K562 (cell line): ENCODE data around the gene DNAJC11. TPM values are rescaled to one million over a fixed set of nuclear protein-coding genes. Genes with fewer than 3 reads are reported as not detected.

Experiments
- CBFB ChIP-seq: sonication (generic); formaldehyde crosslinking; IDR thresholded peaks from 2 replicates; pipeline ENCODE4 v1.4.0; 2020; ENCODE audit warnings: mild to moderate bottlenecking, missing genetic modification reagents
- CREB1 ChIP-seq, 2 experiments: sonication (generic) in 1 of 2; formaldehyde crosslinking in 1 of 2; IDR thresholded peaks; 2 replicates each; pipeline versions ENCODE4 v1.6.1 to v1.8.0; 2012 to 2022; ENCODE audit warnings: inconsistent platforms in 1 of 2, mild to moderate bottlenecking in 1 of 2, missing genetic modification reagents in 1 of 2, moderate library complexity in 1 of 2
- EGR1 ChIP-seq: fragments of 450-650 bp; conservative IDR thresholded peaks from 2 replicates; pipeline ENCODE4 v1.6.1; 2017; ENCODE audit warnings: mild to moderate bottlenecking
- EP400 ChIP-seq: fragments of 450-650 bp; IDR thresholded peaks from 2 replicates; pipeline ENCODE4 v1.6.1; 2017; ENCODE audit warnings: antibody characterized with exemption, mild to moderate bottlenecking, moderate library complexity
- JUN ChIP-seq, 2 experiments: sonication (generic) in 1 of 2; formaldehyde crosslinking in 1 of 2; IDR thresholded peaks; 2 replicates each; pipeline versions ENCODE4 v1.6.1 to v1.8.0; 2012 to 2022; ENCODE audit warnings: borderline replicate concordance in 2 of 2, mild to moderate bottlenecking in 2 of 2, improper control_type of control experiment in 1 of 2, low read depth in 1 of 2, low read length in 1 of 2, missing genetic modification reagents in 1 of 2
- MEF2A ChIP-seq: IDR thresholded peaks from 2 replicates; pipeline ENCODE4 v1.6.1; 2011; ENCODE audit warnings: low read depth, mild to moderate bottlenecking, low read length, moderate library complexity; ENCODE audit not compliant: control insufficient read depth
- NFE2 ChIP-seq: IDR thresholded peaks from 2 replicates; pipeline ENCODE4 v1.6.1; 2014; ENCODE audit warnings: antibody characterized with exemption, low read depth
- NR2F6 ChIP-seq: fragments of 450-650 bp; formaldehyde crosslinking; IDR thresholded peaks from 2 replicates; pipeline ENCODE4 v1.4.0; 2020; ENCODE audit warnings: mild to moderate bottlenecking
- NR3C1 ChIP-seq: sonication (generic); formaldehyde crosslinking; IDR thresholded peaks from 2 replicates; pipeline ENCODE4 v1.8.1; 2022; ENCODE audit warnings: missing genetic modification reagents
- RBM34 ChIP-seq: fragments of 200-400 bp; formaldehyde crosslinking; IDR thresholded peaks from 2 replicates; pipeline ENCODE4 v1.6.1; 2018; ENCODE audit warnings: low read length, borderline replicate concordance; ENCODE audit not compliant: insufficient read depth
- STAT5A ChIP-seq: IDR thresholded peaks from 2 replicates; pipeline ENCODE4 v1.6.1; 2012; ENCODE audit warnings: low read length, inconsistent platforms, borderline replicate concordance
- ZNF174 ChIP-seq: fragments of 250-450 bp; sonication (Bioruptor Pico); IDR thresholded peaks from 2 replicates; pipeline ENCODE4 v1.4.0; 2020; ENCODE audit warnings: mild to moderate bottlenecking
- ZNF3 ChIP-seq: fragments of 250-450 bp; sonication (Bioruptor Pico); IDR thresholded peaks from 2 replicates; pipeline ENCODE4 v1.5.0; 2021; ENCODE audit warnings: mild to moderate bottlenecking, moderate library complexity
- ZNF354B ChIP-seq: fragments of 250-450 bp; sonication (Bioruptor Pico); IDR thresholded peaks from 2 replicates; pipeline ENCODE4 v1.4.0; 2020
- polyA plus RNA-seq, 8 experiments: library from polyadenylated mRNA; depleted of rRNA in 4 of 8; stranded (reverse) in 5 of 8; unstranded in 3 of 8; fragments of >200 nt; fragmentation: Nextera tagmentation in 2 of 8; fragmentation: Illumina TruSeq in 1 of 8; extraction: Ambion mirVana in 2 of 8; extraction: Trizol in 1 of 8; gene quantifications; 2 replicates each; pipeline versions ENCODE4 v1.2.1 to v1.2.3, GENCODE V29; 2011 to 2014; ENCODE audit warnings: inconsistent platforms in 1 of 8, missing spikeins in 1 of 8
- total RNA-seq, 7 experiments: library from RNA; depleted of rRNA in 6 of 7; stranded (reverse); fragments of >200 nt in 6 of 7; fragmentation: Illumina TruSeq in 2 of 7; extraction: Trizol in 2 of 7; gene quantifications; 2 replicates each; pipeline versions ENCODE4 v1.2.1 to v1.2.3, GENCODE V29; 2011 to 2021; ENCODE audit warnings: low replicate concordance in 1 of 7
- TF ChIP-seq, protein P1 (sequence below): fragments of 450-650 bp; formaldehyde crosslinking; IDR thresholded peaks from 2 replicates; pipeline ENCODE4 v1.4.0; 2020; ENCODE audit warnings: mild to moderate bottlenecking
- TF ChIP-seq, protein P2 (sequence below): fragments of 250-450 bp; sonication (Bioruptor Pico); IDR thresholded peaks from 2 replicates; pipeline ENCODE4 v1.5.0; 2020; ENCODE audit warnings: mild to moderate bottlenecking, borderline replicate concordance
- TF ChIP-seq, protein P3 (sequence below): fragments of 250-450 bp; sonication (Bioruptor Pico); IDR thresholded peaks from 2 replicates; pipeline ENCODE4 v1.5.1; 2021; ENCODE audit warnings: mild to moderate bottlenecking
- TF ChIP-seq, protein P4 (sequence below), 3 experiments: IDR thresholded peaks in 2 of 3; conservative IDR thresholded peaks in 1 of 3; 2 replicates each; pipeline ENCODE4 v1.5.1; 2011 to 2012; ENCODE audit warnings: low read length in 3 of 3, mild to moderate bottlenecking in 3 of 3, control low read depth in 2 of 3, improper control_type of control experiment in 1 of 3, inconsistent platforms in 1 of 3, low read depth in 1 of 3, mixed read lengths in 1 of 3, moderate library complexity in 1 of 3; ENCODE audit not compliant: insufficient read depth in 2 of 3
- TF ChIP-seq, protein P5 (sequence below), 3 experiments: fragments of 200-800 bp in 1 of 3; sonication (Bioruptor generic) in 1 of 3; sonication (generic) in 1 of 3; formaldehyde crosslinking in 1 of 3; IDR thresholded peaks; 2 replicates each; pipeline versions ENCODE4 v1.6.1 to v1.8.0; 2016 to 2022; ENCODE audit warnings: mild to moderate bottlenecking in 2 of 3, missing compliant biosample characterization in 2 of 3, missing genetic modification characterization in 2 of 3, missing genetic modification reagents in 1 of 3

DNAJC11 gene
- total and polyA plus RNA-seq, 9 of the 15 experiments (the other 6 are each of a cell fraction or from before 2014, with no cell fraction given) = 14.1 to 123 (median 76.6) TPM

DNA sequence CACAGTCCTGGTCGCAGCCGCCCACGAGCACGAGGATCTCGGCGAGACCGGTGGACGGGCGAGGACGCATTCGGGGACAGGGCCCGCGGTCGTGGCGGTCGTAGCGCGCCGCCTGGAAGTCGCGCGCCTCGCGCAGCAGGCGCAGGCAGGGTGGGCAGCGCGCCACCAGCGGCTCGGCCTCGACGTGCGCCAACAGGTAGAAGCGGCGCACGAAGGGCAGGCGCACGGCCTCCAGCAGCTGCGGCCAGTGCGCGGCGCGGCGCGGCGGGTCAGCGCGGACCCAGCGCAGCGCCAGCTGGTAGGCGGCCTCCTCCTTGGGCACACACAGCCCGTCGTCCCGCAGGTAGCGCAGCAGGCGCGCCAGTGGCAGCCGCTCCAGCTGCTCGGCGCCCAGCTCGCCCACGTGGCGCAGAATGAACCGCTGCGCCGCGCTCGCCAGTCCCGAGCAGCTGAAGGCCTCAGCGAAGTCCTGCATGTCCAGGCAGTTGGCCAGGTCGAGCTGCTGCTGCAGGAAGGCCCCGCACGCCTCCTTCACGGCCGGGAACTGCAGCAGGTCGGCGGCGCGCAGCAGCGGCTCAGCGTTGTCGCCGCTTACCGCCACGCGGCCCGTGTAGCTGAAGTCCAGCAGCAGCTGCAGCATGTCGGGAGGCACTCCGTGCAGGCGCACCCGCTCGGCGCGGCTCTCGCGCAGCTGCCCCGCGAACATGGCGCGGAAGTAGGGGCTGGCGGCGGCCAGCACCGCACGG, 99.5 kb downstream of the DNAJC11 start (continued):
- no peak; the same call in 1 of the 2 replicates for TF ChIP-seq EP400
- TF ChIP-seq, protein P1, sequence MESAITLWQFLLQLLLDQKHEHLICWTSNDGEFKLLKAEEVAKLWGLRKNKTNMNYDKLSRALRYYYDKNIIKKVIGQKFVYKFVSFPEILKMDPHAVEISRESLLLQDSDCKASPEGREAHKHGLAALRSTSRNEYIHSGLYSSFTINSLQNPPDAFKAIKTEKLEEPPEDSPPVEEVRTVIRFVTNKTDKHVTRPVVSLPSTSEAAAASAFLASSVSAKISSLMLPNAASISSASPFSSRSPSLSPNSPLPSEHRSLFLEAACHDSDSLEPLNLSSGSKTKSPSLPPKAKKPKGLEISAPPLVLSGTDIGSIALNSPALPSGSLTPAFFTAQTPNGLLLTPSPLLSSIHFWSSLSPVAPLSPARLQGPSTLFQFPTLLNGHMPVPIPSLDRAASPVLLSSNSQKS (CRISPR knock-in tag) = no peak
- TF ChIP-seq, protein P2, sequence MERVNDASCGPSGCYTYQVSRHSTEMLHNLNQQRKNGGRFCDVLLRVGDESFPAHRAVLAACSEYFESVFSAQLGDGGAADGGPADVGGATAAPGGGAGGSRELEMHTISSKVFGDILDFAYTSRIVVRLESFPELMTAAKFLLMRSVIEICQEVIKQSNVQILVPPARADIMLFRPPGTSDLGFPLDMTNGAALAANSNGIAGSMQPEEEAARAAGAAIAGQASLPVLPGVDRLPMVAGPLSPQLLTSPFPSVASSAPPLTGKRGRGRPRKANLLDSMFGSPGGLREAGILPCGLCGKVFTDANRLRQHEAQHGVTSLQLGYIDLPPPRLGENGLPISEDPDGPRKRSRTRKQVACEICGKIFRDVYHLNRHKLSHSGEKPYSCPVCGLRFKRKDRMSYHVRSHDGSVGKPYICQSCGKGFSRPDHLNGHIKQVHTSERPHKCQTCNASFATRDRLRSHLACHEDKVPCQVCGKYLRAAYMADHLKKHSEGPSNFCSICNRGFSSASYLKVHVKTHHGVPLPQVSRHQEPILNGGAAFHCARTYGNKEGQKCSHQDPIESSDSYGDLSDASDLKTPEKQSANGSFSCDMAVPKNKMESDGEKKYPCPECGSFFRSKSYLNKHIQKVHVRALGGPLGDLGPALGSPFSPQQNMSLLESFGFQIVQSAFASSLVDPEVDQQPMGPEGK (CRISPR knock-in tag) = no peak
- TF ChIP-seq, protein P3, sequence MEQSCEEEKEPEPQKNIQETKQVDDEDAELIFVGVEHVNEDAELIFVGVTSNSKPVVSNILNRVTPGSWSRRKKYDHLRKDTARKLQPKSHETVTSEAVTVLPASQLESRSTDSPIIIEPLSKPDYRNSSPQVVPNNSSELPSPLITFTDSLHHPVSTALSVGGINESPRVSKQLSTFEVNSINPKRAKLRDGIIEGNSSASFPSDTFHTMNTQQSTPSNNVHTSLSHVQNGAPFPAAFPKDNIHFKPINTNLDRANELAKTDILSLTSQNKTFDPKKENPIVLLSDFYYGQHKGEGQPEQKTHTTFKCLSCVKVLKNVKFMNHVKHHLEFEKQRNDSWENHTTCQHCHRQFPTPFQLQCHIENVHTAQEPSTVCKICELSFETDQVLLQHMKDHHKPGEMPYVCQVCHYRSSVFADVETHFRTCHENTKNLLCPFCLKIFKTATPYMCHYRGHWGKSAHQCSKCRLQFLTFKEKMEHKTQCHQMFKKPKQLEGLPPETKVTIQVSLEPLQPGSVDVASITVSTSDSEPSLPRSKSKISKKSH (CRISPR knock-in tag) = no peak
- TF ChIP-seq ZNF354B = no peak
- TF ChIP-seq, protein P4, sequence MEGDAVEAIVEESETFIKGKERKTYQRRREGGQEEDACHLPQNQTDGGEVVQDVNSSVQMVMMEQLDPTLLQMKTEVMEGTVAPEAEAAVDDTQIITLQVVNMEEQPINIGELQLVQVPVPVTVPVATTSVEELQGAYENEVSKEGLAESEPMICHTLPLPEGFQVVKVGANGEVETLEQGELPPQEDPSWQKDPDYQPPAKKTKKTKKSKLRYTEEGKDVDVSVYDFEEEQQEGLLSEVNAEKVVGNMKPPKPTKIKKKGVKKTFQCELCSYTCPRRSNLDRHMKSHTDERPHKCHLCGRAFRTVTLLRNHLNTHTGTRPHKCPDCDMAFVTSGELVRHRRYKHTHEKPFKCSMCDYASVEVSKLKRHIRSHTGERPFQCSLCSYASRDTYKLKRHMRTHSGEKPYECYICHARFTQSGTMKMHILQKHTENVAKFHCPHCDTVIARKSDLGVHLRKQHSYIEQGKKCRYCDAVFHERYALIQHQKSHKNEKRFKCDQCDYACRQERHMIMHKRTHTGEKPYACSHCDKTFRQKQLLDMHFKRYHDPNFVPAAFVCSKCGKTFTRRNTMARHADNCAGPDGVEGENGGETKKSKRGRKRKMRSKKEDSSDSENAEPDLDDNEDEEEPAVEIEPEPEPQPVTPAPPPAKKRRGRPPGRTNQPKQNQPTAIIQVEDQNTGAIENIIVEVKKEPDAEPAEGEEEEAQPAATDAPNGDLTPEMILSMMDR (IDR thresholded peaks at IDR 0.05 in 2 of 3, conservative IDR thresholded peaks at IDR 0.05 in 1 of 3; ENCODE audit: insufficient read depth in 2 of 3, low read depth in 1 of 3, low read length in 3 of 3) = peak in 2 of 3 experiments; percentile 5 to 21; a peak in 1 of 6 replicates
- TF ChIP-seq JUN (IDR thresholded peaks at IDR 0.05; ENCODE audit: borderline replicate concordance, low read depth, low read length) = peak; percentile 8; the same call in 1 of the 2 replicates
- TF ChIP-seq JUN (CRISPR knock-in tag; IDR thresholded peaks at IDR 0.05; ENCODE audit: borderline replicate concordance) = no peak
- TF ChIP-seq ZNF174 (CRISPR knock-in tag) = no peak
- TF ChIP-seq ZNF3 = no peak
- peak; percentile 67; the same call in 1 of the 2 replicates for TF ChIP-seq RBM34
- TF ChIP-seq NFE2 = no peak
- TF ChIP-seq NR2F6 (CRISPR knock-in tag) = no peak
- TF ChIP-seq CREB1 (IDR thresholded peaks at IDR 0.05) = peak; percentile 5; the same call in 1 of the 2 replicates
- TF ChIP-seq CREB1 (CRISPR knock-in tag; IDR thresholded peaks at IDR 0.05) = no peak; the same call in 1 of the 2 replicates
- no peak for TF ChIP-seq CBFB (CRISPR knock-in tag)
- no peak for TF ChIP-seq MEF2A
- TF ChIP-seq NR3C1 = no peak
- TF ChIP-seq, protein P5, sequence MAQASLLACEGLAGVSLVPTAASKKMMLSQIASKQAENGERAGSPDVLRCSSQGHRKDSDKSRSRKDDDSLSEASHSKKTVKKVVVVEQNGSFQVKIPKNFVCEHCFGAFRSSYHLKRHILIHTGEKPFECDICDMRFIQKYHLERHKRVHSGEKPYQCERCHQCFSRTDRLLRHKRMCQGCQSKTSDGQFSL (CRISPR knock-in tag; IDR thresholded peaks at IDR 0.05) = no peak
- TF ChIP-seq, protein P5 (tag; IDR thresholded peaks at IDR 0.05) = no peak
- TF ChIP-seq STAT5A = no peak
- no peak for TF ChIP-seq EGR1
